Neural progenitor cell (in vitro differentiated cells): ENCODE data around the gene LRRIQ4.
A peak's percentile ranks its signal among the peaks of the same experiment; 100 is the strongest.

Source experiments
- EZH2 ChIP-seq: fragments of 200-600 bp; sonication (generic); IDR thresholded peaks from 2 replicates; pipeline ENCODE4 v1.6.1; 2017; ENCODE audit warnings: antibody characterized with exemption, mild to moderate bottlenecking, moderate library complexity
- EZH2phosphoT487 ChIP-seq: fragments of 200-600 bp; sonication (generic); IDR thresholded peaks from 2 replicates; pipeline ENCODE4 v1.6.1; 2017; ENCODE audit warnings: antibody characterized with exemption
- TF ChIP-seq, protein P1 (sequence below): fragments of 200-600 bp; sonication (generic); IDR thresholded peaks from 2 replicates; pipeline ENCODE4 v1.5.1; 2017; ENCODE audit warnings: antibody characterized with exemption, mild to moderate bottlenecking

DNA sequence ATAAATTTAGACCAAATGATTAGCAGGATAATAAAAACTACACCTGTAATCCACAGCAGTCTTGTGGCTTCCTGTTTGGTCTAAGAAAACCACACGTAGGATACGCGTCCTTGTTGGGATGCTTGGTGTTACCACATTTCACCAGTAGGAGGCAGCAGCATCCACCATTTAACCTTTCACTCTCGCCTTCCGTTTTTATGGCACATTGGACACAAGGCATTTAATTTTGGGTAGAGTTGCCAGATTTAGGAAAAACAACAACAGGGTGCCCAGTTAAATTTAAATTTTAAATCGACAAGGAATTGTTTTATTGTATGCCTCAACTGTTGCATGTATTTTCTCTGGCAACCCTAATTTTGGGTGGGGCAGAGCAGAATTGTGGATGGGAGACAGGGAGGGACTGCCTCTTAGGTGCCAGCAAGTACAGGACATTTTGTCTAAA is 50.8 kb downstream of the LRRIQ4 start:
- TF ChIP-seq EZH2 (no peak), EZH2phosphoT487 (no peak)
- TF ChIP-seq, protein P1, sequence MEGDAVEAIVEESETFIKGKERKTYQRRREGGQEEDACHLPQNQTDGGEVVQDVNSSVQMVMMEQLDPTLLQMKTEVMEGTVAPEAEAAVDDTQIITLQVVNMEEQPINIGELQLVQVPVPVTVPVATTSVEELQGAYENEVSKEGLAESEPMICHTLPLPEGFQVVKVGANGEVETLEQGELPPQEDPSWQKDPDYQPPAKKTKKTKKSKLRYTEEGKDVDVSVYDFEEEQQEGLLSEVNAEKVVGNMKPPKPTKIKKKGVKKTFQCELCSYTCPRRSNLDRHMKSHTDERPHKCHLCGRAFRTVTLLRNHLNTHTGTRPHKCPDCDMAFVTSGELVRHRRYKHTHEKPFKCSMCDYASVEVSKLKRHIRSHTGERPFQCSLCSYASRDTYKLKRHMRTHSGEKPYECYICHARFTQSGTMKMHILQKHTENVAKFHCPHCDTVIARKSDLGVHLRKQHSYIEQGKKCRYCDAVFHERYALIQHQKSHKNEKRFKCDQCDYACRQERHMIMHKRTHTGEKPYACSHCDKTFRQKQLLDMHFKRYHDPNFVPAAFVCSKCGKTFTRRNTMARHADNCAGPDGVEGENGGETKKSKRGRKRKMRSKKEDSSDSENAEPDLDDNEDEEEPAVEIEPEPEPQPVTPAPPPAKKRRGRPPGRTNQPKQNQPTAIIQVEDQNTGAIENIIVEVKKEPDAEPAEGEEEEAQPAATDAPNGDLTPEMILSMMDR: peak; percentile 98
